Osteoblast (primary cell): Measurements from ENCODE around the gene FREM1. TPM values are rescaled to one million over a fixed set of nuclear protein-coding genes. Genes with fewer than 3 reads are reported as not detected.

Experiments
- DNase-seq: peaks from one replicate; pipeline ENCODE4 v3.0.0; 2011; ENCODE audit warnings: low spot score, mixed read lengths; ENCODE audit not compliant: insufficient read length; ENCODE audit errors: missing footprints
- H2AFZ ChIP-seq: 2 replicates; pipeline ENCODE4 v1.6.0; 2011; ENCODE audit warnings: mild to moderate bottlenecking, low read length
- H3K27ac ChIP-seq: 2 replicates; pipeline ENCODE4 v1.5.1; 2011; ENCODE audit warnings: mild to moderate bottlenecking, low read depth, low read length, moderate library complexity
- H3K27me3 ChIP-seq: 2 replicates; pipeline ENCODE4 v1.6.0; 2012; ENCODE audit warnings: mild to moderate bottlenecking, control low read depth, inconsistent platforms, low read length, moderate library complexity; ENCODE audit not compliant: insufficient read depth
- H3K36me3 ChIP-seq: 2 replicates; pipeline ENCODE4 v1.5.1; 2011; ENCODE audit warnings: mild to moderate bottlenecking, low read length, control low read depth, moderate library complexity; ENCODE audit not compliant: insufficient read depth
- H3K4me1 ChIP-seq: 2 replicates; pipeline ENCODE4 v1.5.1; 2011; ENCODE audit warnings: mild to moderate bottlenecking, low read length, control low read depth, moderate library complexity; ENCODE audit not compliant: insufficient read depth
- H3K4me2 ChIP-seq: 2 replicates; pipeline ENCODE4 v1.6.0; 2011; ENCODE audit warnings: mild to moderate bottlenecking, low read length; ENCODE audit not compliant: insufficient read depth
- H3K4me3 ChIP-seq: fragments of 200-600 bp; sonication (generic); 3 replicates; pipeline ENCODE4 v1.5.1; 2012; ENCODE audit warnings: mild to moderate bottlenecking, low read length, inconsistent platforms; ENCODE audit not compliant: insufficient read depth
- H3K79me2 ChIP-seq: 2 replicates; pipeline ENCODE4 v1.6.0; 2012; ENCODE audit warnings: mild to moderate bottlenecking, low read length, control low read depth, inconsistent platforms; ENCODE audit not compliant: insufficient read depth
- H3K9me3 ChIP-seq: 2 replicates; pipeline ENCODE4 v1.5.1; 2011; ENCODE audit warnings: low read depth, low read length, control low read depth
- H4K20me1 ChIP-seq: 2 replicates; pipeline ENCODE4 v1.6.0; 2012; ENCODE audit warnings: mild to moderate bottlenecking, low read length, control low read depth; ENCODE audit not compliant: insufficient read depth
- total RNA-seq: library from RNA; depleted of rRNA; stranded (reverse); fragments of >200 nt; gene quantifications from 2 replicates; pipeline ENCODE4 v1.2.3, GENCODE V29; 2012
- TF ChIP-seq, protein P1 (sequence below): IDR thresholded peaks from 2 replicates; pipeline ENCODE4 v1.5.1; 2011; ENCODE audit warnings: mild to moderate bottlenecking, low read depth, low read length, moderate library complexity; ENCODE audit errors: extremely low read depth

FREM1 gene
- total RNA-seq, 1 donor = 0.72 TPM

DNA sequence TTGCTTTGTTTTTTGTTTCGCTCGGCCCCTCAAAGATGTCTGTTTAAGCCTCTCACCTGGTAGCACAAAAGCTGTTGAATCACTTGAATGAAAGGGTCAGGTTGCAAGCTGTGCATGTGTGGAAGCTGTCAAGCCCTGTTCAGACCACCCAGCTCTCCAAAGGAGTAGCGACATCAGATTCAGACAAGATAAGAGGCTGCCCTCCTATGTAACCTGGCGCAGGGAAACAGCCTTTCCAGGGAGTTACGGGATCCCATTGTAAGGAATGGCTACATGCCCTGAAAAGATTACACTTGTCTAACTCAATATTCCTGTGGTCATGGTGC lies 2.9 kb downstream of the FREM1 start:
- Histone ChIP-seq H3K27me3 (peaks cover 9% of the 10 kb centered on the region), H3K79me2 (no peaks in the 10 kb centered on the region), H3K27ac (no peak overlapping the region), H3K4me3 (no peak overlapping the region), H2AFZ (no peak overlapping the region), H4K20me1 (no peaks in the 10 kb centered on the region), H3K9me3 (no peaks in the 10 kb centered on the region), H3K36me3 (no peaks in the 10 kb centered on the region), H3K4me2 (no peak overlapping the region), H3K4me1 (no peaks in the 10 kb centered on the region)
- no peak for DNase-seq
- TF ChIP-seq, protein P1, sequence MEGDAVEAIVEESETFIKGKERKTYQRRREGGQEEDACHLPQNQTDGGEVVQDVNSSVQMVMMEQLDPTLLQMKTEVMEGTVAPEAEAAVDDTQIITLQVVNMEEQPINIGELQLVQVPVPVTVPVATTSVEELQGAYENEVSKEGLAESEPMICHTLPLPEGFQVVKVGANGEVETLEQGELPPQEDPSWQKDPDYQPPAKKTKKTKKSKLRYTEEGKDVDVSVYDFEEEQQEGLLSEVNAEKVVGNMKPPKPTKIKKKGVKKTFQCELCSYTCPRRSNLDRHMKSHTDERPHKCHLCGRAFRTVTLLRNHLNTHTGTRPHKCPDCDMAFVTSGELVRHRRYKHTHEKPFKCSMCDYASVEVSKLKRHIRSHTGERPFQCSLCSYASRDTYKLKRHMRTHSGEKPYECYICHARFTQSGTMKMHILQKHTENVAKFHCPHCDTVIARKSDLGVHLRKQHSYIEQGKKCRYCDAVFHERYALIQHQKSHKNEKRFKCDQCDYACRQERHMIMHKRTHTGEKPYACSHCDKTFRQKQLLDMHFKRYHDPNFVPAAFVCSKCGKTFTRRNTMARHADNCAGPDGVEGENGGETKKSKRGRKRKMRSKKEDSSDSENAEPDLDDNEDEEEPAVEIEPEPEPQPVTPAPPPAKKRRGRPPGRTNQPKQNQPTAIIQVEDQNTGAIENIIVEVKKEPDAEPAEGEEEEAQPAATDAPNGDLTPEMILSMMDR = no peak

DNA sequence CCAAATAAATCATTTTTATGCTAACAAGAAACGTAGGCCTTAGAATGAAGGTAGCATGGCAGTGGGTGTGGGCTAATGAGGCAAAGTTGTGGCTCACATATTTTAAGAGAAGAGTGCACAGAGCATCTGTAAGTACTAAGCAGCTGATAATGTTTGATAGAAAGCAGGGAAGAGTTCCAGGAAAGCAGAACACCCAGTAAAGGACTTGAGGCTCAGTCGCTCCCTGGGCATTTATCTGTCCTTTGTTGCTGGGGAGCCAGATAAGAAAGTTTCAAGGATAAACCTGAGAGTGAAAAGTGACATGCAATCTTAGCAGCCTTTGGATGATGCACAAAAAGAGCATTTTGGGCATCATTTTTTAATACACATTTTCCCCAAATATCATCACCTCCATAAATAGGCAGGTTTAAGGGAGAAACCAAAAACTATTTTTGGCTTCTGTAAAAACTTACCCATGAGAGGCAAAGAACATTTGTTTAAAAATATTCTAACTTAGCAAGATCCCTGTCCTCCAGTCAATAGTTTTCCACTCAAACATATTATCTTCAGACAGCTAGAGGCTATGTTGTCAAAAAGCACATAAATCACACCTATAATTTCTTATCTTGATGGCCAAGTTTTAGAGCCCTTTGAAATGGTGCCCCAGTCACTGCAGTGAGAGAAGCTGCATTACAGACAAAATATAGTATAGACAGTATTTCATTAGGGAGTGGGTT lies 3.4 kb downstream of the FREM1 start:
- no peak for DNase-seq
- Histone ChIP-seq H4K20me1 (no peaks in the 10 kb centered on the region), H3K4me2 (no peak overlapping the region), H3K27me3 (peaks cover 7% of the 10 kb centered on the region), H3K27ac (no peak overlapping the region), H3K36me3 (no peaks in the 10 kb centered on the region), H3K4me1 (no peaks in the 10 kb centered on the region), H3K79me2 (no peaks in the 10 kb centered on the region), H2AFZ (no peak overlapping the region), H3K4me3 (no peak overlapping the region), H3K9me3 (no peaks in the 10 kb centered on the region)
- TF ChIP-seq, protein P1 = no peak

DNA sequence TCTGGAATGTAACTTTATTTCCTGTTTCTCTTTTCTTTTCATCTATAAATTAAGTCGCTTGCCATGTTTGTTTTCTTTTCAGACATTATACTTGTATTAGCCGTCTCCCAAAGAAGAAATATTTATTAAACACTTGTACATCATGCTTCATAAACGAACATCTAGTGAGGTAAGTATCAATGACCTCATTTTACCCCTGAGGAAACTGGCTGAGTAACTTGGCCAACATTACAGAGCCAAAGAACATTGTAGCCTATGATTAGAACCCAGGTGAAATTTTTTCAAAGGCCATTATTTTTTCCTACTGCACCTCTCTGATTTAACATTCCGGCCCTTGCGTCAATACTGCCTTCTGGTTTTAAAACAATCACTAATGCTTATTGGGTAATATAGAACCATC lies 4.2 kb downstream of the FREM1 start:
- TF ChIP-seq, protein P1 = no peak
- H3K79me2 ChIP-seq = no peaks in the 10 kb centered on the region
- DNase-seq = no peak
- no peaks in the 10 kb centered on the region for H3K9me3 ChIP-seq
- no peak overlapping the region for H2AFZ ChIP-seq
- no peaks in the 10 kb centered on the region for H3K36me3 ChIP-seq
- H3K27me3 ChIP-seq = peaks cover 7% of the 10 kb centered on the region
- H3K4me1 ChIP-seq = no peaks in the 10 kb centered on the region
- no peaks in the 10 kb centered on the region for H4K20me1 ChIP-seq
- no peak overlapping the region for H3K4me2 ChIP-seq
- H3K4me3 ChIP-seq = no peak overlapping the region
- H3K27ac ChIP-seq = no peak overlapping the region

DNA sequence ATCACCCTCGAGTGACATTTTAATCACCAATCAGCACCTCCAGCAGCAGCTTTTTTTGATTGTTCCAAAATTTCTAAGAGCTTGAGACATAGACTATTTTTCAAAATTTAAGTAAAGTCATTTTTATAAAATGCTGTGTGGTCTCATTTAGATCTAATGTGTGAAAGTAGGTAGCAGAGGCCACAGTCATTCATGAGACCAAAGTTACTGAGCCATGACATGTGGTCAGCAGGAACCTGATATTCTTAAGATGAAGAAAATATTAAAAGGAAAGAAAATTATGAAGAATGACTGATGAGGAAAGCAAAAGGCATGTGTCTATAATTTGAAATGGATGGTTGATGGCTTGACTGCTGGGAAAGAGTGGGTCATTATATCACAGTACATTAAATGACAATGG lies 7.2 kb downstream of the FREM1 start:
- Histone ChIP-seq H3K27me3 (no peaks in the 10 kb centered on the region), H2AFZ (no peak overlapping the region), H3K79me2 (no peaks in the 10 kb centered on the region), H3K27ac (no peak overlapping the region), H4K20me1 (no peaks in the 10 kb centered on the region), H3K9me3 (no peaks in the 10 kb centered on the region), H3K4me1 (no peaks in the 10 kb centered on the region), H3K4me3 (no peak overlapping the region), H3K36me3 (no peaks in the 10 kb centered on the region), H3K4me2 (no peak overlapping the region)
- DNase-seq = no peak
- TF ChIP-seq, protein P1 = no peak
